B cell (primary cell): ENCODE data around the gene CCBE1. TPM values are rescaled to one million over a fixed set of nuclear protein-coding genes. Genes with fewer than 3 reads are reported as not detected.

Source experiments
- ATAC-seq: fragments of 200-7000 bp; cut with Tn5 transposase; one replicate; pipeline ENCODE4 v1.10.0; 2021; ENCODE audit warnings: low read depth, mild to moderate bottlenecking, moderate number of reproducible peaks, moderate library complexity
- CTCF ChIA-PET: fragments of 350-600 bp; sonication (Branson Sonifier 250); formaldehyde crosslinking; loops from one replicate; lab custom pipeline; 2021; ENCODE audit warnings: antibody characterized with exemption, inconsistent platforms; lab: Charles Lee
- POLR2A ChIA-PET: fragments of 350-600 bp; sonication (Branson Sonifier 250); formaldehyde crosslinking; loops from one replicate; lab custom pipeline; 2021; ENCODE audit warnings: antibody characterized with exemption; lab: Charles Lee
- DNase-seq: peaks from one replicate; pipeline ENCODE4 v3.0.0; 2013
- H2AFZ ChIP-seq: 2 replicates; pipeline ENCODE4 v1.6.1; 2012; ENCODE audit warnings: mild to moderate bottlenecking, low read depth, low read length; ENCODE audit not compliant: insufficient read depth, poor library complexity, severe bottlenecking
- H3K27ac ChIP-seq, 2 donors: 1 replicate in 1 of 2; 2 replicates in 1 of 2; pipeline ENCODE4 v1.5.1; 2012 to 2013; ENCODE audit warnings: low read length in 2 of 2, mild to moderate bottlenecking in 2 of 2, moderate library complexity in 1 of 2
- H3K27me3 ChIP-seq, 4 experiments: fragments of 200-600 bp in 1 of 4; sonication (generic) in 1 of 4; replicated peaks in 1 of 4; 1 replicate in 2 of 4; 2 replicates in 2 of 4; pipeline versions ENCODE4 v1.6.1 to v1.7.0; 2013 to 2016; ENCODE audit warnings: low read length in 3 of 4, mild to moderate bottlenecking in 2 of 4, mixed read lengths in 1 of 4, moderate library complexity in 1 of 4; ENCODE audit not compliant: insufficient read depth in 4 of 4, control insufficient read depth in 3 of 4; ENCODE audit errors: control extremely low read depth in 1 of 4
- H3K36me3 ChIP-seq, 2 experiments: replicated peaks in 1 of 2; 1 replicate in 1 of 2; 2 replicates in 1 of 2; pipeline versions ENCODE4 v1.6.1 to v1.7.1; 2013; ENCODE audit warnings: low read length in 1 of 2; ENCODE audit not compliant: insufficient read depth in 2 of 2, control insufficient read depth in 1 of 2; ENCODE audit errors: control extremely low read depth in 1 of 2, extremely low read depth in 1 of 2
- H3K4me1 ChIP-seq, 2 donors: fragments of 200-600 bp in 1 of 2; sonication (generic) in 1 of 2; 1 replicate in 1 of 2; 2 replicates in 1 of 2; pipeline versions ENCODE4 v1.5.1 to v1.6.1; 2013 to 2017; ENCODE audit warnings: low read length in 2 of 2; ENCODE audit not compliant: control insufficient read depth in 2 of 2, insufficient read depth in 2 of 2
- H3K4me2 ChIP-seq: replicated peaks from 2 replicates; pipeline ENCODE3; 2012; ENCODE audit warnings: mild to moderate bottlenecking, low read depth, low read length; ENCODE audit not compliant: poor library complexity, severe bottlenecking
- H3K4me3 ChIP-seq, 5 experiments: fragments of 200-600 bp in 1 of 5; sonication (generic) in 1 of 5; 1 replicate in 3 of 5; 2 replicates in 2 of 5; pipeline versions ENCODE4 v1.5.1 to v1.7.0; 2011 to 2016; ENCODE audit warnings: low read length in 4 of 5, mild to moderate bottlenecking in 4 of 5, low read depth in 2 of 5, control low read depth in 1 of 5, moderate library complexity in 1 of 5; ENCODE audit not compliant: insufficient read depth in 1 of 5; ENCODE audit errors: control extremely low read depth in 1 of 5, extremely low read depth in 1 of 5
- H3K79me2 ChIP-seq: fragments of 200-600 bp; sonication (generic); one replicate; pipeline ENCODE4 v1.6.0; 2016; ENCODE audit warnings: low read length; ENCODE audit not compliant: control insufficient read depth, insufficient read depth
- H3K9ac ChIP-seq: fragments of 200-600 bp; sonication (generic); 2 replicates; pipeline ENCODE4 v1.6.1; 2017; ENCODE audit warnings: mild to moderate bottlenecking, low read length, moderate library complexity
- H3K9me3 ChIP-seq, 3 donors: one replicate each; pipeline versions ENCODE4 v1.6.1 to v1.7.1; 2013; ENCODE audit warnings: low read length in 2 of 3; ENCODE audit not compliant: control insufficient read depth in 2 of 3, insufficient read depth in 1 of 3; ENCODE audit errors: control extremely low read depth in 1 of 3
- H4K20me1 ChIP-seq: 2 replicates; pipeline ENCODE4 v1.6.0; 2012; ENCODE audit warnings: mild to moderate bottlenecking, low read length; ENCODE audit not compliant: insufficient read depth, control insufficient read depth, poor library complexity, severe bottlenecking
- H3K27ac Mint-ChIP-seq: one replicate; pipeline ENCODE4 v1.8.0; 2021; ENCODE audit warnings: mixed read lengths
- H3K27me3 Mint-ChIP-seq: one replicate; pipeline ENCODE4 v1.8.0; 2021; ENCODE audit warnings: mixed read lengths
- H3K4me1 Mint-ChIP-seq: one replicate; pipeline ENCODE4 v1.8.0; 2021; ENCODE audit warnings: mixed read lengths
- H3K4me3 Mint-ChIP-seq: one replicate; pipeline ENCODE4 v1.8.0; 2021; ENCODE audit warnings: mixed read lengths
- H3K9me3 Mint-ChIP-seq: one replicate; pipeline ENCODE4 v1.8.0; 2022; ENCODE audit warnings: mixed read lengths; ENCODE audit not compliant: insufficient read depth
- CTCF ChIP-seq: fragments of 200-600 bp; IDR thresholded peaks from one replicate; pipeline ENCODE4 v1.8.0; 2022; ENCODE audit warnings: antibody characterized with exemption, mild to moderate bottlenecking
- EZH2 ChIP-seq: IDR thresholded peaks from 2 replicates; pipeline ENCODE4 v1.6.1; 2012; ENCODE audit warnings: borderline replicate concordance, low read depth, mild to moderate bottlenecking, moderate library complexity, low read length; ENCODE audit not compliant: insufficient read depth, poor library complexity, severe bottlenecking
- WGBS: methylation state at CpG from one replicate; pipeline ENCODE4 v1.1.5; 2013; ENCODE audit warnings: missing lambda C conversion rate; ENCODE audit not compliant: insufficient coverage; 5-methylcytosine and 5-hydroxymethylcytosine counted together
- intact Hi-C: fragments of 100-400 bp; cut with micrococcal nuclease; formaldehyde crosslinking; loops from one replicate; pipeline ENCODE4 v1.10.0; 2022
- polyA plus RNA-seq: library from polyadenylated mRNA; depleted of rRNA; stranded (reverse); fragments of >200 nt; gene quantifications from 2 replicates; pipeline ENCODE4 v1.2.3, GENCODE V29; 2012
- total RNA-seq, 2 donors: library from RNA; stranded (reverse); fragments of 120-200 nt in 1 of 2; gene quantifications; 1 replicate in 1 of 2; 2 replicates in 1 of 2; pipeline versions ENCODE4 v1.2.3 to v1.2.4, GENCODE V29; 2013 to 2022

CCBE1 gene
- total and polyA plus RNA-seq, 2 donors (not counting 1 experiment from before 2014, with no cell fraction given), result not detected

DNA sequence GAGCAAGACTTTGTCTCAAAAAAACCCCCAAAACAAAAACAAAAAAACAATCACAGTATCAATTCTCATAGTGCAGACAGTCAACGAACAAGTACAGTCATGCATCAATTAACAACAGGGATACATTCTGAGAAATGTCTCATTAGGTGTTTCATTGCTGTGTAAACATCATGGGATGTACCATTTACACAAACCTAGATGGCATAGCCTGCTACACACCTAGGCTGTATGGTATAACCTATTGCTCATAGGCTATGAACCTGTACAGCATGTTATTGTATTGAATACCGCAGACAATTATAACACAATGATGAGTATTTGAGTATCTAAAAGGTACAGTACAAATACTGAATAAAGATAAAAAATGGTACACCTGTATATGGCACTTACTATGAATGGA is 270.4 kb downstream of the CCBE1 start:
- DNase-seq (no peak), ATAC-seq (no peak)
- Mint-ChIP-seq H3K27me3 (peaks cover 8% of the 10 kb centered on the region), H3K27ac (no peak overlapping the region), H3K9me3 (no peaks in the 10 kb centered on the region), H3K4me1 (no peaks in the 10 kb centered on the region), H3K4me3 (no peak overlapping the region)
- intact Hi-C loops, result no loop called here
- Histone ChIP-seq H3K4me2 (no peak overlapping the region), H3K79me2 (no peaks in the 10 kb centered on the region), H3K27ac (no peak overlapping the region), H3K9ac (no peak overlapping the region), H3K4me3 (no peak overlapping the region), H2AFZ (no peak overlapping the region), H3K9me3 (no peaks in the 10 kb centered on the region), H4K20me1 (no peaks in the 10 kb centered on the region), H3K4me1 (no peaks in the 10 kb centered on the region), H3K27me3 (peaks cover 0 to 11% (median 0%) of the 10 kb centered on the region in 4 experiments), H3K36me3 (no peaks in the 10 kb centered on the region)
- WGBS, result no CpG with 5 or more reads among the region's 2 CpGs
- TF ChIP-seq CTCF, result no peak
- TF ChIP-seq EZH2, result no peak
- ChIA-PET CTCF (no interaction called here), POLR2A (no interaction called here)

- Histone ChIP-seq H3K4me2 (no peak overlapping the region), H3K9ac (no peak overlapping the region), H4K20me1 (no peaks in the 10 kb centered on the region), H3K27me3 (peaks cover 0 to 19% (median 7%) of the 10 kb centered on the region in 4 experiments), H3K79me2 (no peaks in the 10 kb centered on the region), H3K9me3 (no peaks in the 10 kb centered on the region), H3K36me3 (no peaks in the 10 kb centered on the region), H3K27ac (no peak overlapping the region), H3K4me1 (no peaks in the 10 kb centered on the region), H3K4me3 (no peak overlapping the region), H2AFZ (no peak overlapping the region)
- no peaks in the 10 kb centered on the region for H3K9me3 Mint-ChIP-seq
- H3K4me1 Mint-ChIP-seq, result no peaks in the 10 kb centered on the region
- no peak overlapping the region for H3K27ac Mint-ChIP-seq
- peaks cover 16% of the 10 kb centered on the region for H3K27me3 Mint-ChIP-seq
- ChIA-PET CTCF (no interaction called here), POLR2A (no interaction called here)
- WGBS, result no CpG with 5 or more reads among the region's 2 CpGs
- DNase-seq, result no peak
- ATAC-seq, result no peak
- intact Hi-C loops, result no loop called here
- TF ChIP-seq EZH2, result no peak
- no peak for TF ChIP-seq CTCF
- no peak overlapping the region for H3K4me3 Mint-ChIP-seq
These were observed 274.0 kb downstream of the CCBE1 start for GRCh38 chr18:59423259-59423658.
